Putamen (tissue), 1 donor: Measurements from ENCODE around the gene AFF2.
"Not testable (repeated sequence)": the region's sequence is repeated elsewhere in the genome, so short reads cannot be mapped to it uniquely, and the experiment has no call there.

Experiments
- DNase-seq: peaks from one replicate; pipeline ENCODE4 v3.0.0-alpha.2; 2016; ENCODE audit warnings: low spot score

The AFF2 gene

DNA sequence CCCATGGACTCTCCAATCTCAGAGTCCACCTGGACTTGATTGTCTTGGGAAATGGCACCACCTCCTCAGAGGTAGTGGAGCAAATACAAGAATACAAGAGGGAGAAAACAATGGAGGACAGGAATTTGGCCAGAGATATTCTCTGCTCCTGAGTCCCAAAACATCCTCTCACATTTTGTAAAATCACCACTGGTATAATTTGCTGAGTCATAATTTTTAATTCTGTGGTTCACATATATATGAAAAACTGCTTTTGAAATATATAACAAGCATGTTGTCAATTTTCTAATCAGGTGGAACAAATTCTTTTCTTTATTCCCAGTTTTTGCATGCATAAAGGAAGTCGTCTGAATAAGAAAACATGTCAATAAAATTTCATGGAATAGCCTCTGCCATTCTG, 356.1 kb downstream of the AFF2 start:
- DNase-seq, result no peak

DNA sequence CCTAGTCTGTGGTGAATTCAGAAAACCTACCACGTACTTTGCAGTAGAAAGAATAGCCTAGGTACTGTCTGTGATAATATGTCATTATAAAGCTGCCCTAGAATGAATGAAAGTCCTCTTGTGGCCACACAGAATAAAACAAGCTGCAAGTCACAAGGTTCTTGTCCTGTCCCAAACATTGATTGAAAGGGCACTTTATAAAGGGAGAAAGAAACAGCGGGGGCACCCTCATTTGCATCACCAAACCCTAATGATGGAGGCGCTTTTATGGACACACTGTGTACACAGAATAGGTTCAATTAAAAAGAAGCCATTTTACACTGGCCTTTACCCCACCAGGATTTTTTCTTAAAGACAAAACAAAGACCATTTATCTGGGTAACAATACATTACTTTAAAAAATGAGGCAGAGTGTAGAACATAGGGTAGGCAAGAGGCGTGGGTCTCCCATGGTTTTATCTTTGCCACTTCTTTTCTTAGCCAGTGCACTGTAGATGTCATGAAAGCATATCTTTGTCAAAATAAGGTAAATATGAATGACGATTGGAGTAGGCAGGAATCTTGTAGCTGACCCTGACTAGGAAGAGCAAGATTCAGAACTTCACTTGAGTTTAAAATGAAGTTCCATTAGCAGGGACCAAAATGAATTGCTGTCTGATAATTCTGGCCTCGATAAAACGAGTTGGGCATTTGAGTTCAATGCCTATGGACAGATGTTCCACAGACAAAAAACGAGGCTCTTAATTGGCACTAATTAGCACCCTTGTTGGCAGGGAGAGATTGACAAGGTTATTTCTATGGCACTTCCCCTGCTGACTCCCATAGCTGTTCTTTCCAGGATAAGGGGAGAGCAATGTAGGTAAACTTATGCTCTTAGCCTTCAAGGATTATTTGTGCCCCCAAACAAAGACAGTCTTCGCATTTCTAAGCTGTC, 365.1 kb downstream of the AFF2 start:
- no peak for DNase-seq

DNA sequence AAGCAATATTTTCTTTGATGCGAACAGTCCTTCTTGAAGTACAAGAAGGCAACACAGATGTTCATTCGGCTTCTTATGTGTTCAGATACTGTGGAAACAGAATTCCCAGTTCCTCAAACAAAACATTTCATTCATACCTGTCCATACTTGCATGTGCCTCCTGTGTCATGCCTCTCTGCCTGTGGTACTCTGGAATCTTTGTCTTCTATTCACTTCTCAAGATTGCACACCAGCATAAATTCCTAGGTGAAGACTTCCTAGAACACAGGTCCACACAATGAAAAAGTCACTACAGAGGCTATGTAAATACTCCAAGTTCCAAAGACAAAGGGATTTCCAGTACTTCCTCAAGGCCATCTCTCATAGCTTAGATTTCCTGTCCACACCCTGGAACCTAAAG, 367.2 kb downstream of the AFF2 start:
- no peak for DNase-seq

DNA sequence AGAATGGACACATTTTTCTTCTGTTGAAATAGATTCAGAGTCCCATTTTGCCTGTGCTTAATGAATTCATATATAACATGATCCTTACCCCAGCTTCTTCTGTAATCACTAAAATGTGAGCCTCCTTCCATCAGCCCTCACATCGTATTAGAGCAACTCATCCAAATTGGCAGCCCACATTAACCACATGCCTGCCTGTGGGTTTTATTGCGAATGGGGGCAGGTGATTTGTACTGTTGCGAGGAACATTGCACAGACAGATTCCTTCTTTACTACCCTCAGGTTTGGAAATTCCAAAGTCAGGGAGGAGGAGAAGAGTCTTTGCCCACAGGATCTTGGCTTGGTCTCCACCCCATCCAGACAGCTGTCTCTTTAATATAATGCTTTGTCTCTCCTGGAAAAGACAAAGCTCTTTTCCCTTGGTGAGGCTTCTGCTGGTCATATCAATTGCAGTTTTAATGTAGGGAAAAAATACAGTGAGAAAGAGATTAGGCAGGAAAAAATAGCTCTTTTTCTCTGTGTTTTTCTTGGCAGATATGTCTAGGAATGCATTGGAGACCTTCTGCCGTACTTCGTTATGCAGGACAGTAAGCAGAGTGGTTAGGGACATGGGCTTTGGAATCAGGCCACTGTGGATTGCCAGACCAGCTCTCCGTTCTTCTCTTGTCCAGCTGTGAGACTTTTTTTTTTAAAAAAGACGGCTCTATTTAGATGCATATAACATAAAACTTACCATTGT, 371.2 kb downstream of the AFF2 start:
- peak; percentile 3 for DNase-seq

DNA sequence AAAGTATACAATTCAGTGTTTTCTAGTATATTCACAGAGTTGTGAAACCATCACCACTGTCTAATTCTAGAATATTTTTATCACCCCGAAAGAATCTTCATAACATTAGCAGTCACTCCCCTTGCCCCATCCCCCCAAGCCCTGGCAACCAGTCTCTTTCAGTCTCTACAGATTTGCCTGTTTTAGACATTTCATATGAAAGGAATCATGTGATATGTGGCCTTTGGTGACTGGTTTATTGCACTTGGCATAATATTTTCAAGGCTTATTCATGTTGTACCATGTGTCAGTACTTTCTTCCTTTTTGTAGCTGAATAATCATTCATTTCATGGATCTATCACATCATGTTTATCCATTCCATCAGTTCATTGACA, 371.7 kb downstream of the AFF2 start:
- DNase-seq, result no peak

DNA sequence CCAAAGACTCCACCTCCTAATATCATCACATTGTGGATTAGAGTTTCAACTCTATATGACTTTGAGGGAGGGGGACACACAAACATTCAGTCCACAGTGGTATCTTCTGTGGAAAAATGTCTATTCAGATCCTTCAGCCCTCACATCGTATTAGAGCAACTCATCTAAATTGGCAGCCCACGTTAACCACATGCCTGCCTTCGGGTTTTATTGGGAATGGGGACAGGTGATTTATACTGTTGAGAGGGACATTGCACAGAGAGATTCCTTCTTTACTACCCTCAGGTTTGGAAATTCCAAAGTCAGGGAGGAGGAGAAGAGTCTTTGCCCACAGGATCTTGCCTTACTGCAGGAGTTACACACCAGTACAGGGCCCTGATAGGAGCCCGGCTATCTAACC, 372.5 kb downstream of the AFF2 start:
- no peak for DNase-seq

DNA sequence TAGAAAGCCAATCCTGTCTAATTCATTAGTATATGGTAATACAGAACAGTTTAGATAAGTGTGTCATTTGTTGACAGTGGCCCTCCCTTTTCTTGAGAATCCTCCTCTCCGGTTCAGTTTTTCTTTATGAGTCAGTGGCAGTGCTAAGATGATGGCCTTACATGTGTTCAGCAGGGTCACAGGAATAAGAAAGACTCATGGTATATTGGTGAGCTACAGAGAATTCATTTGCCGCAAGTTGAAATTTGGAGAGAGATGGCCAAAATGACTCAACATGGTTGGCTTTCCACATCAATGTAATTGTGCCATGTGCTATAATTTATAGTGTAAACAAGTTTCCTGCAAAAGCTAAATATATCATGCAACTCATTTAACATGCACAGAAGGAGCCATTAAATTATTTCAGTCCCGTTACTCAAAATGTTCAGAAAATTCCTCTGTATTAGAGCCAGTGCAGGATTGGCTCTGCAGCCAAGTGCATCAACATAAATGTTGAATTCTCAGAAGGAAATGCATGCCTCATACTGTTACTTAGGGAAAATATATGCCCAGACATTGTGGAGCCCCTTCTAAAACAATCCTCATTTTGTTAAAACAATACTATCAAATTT, 374.3 kb downstream of the AFF2 start:
- DNase-seq, result no peak

DNA sequence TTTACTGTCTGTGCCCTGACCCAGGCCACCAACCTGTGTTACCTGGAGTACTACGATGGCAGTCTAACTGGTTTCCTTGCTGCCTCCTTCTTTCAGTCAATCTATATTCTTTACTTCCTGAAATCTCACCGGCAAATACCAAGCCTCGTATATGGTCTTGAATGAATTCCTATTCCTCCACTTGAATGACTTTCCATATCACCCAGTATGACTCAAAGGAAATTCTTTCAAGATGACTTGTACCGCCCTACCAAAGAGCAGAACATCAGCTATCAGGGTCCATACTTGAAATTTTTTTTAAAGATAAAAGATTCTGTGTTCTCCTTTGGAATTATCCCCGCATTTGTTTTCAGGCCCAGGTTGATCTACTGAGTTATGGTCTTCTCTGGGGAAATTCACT, 378.0 kb downstream of the AFF2 start:
- no peak for DNase-seq

DNA sequence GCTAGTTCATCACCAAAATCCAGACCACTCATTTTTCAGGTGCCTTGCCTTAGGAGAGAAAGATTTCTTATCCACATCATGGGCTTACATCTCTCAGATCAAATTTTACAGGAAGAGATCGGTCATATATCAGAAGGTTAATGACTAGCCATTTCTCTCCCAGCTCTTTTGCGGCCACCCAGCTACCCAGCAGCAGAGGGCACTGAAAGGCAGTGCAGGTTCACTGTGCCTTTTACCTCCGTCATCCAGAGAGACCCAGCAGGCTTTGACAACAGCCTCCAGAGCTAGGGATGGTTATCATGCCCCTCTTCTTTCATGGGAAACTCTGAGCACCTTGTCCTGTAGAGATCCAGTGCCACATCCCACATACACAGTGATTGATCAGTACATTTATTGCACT, 384.8 kb downstream of the AFF2 start:
- DNase-seq, result no peak

DNA sequence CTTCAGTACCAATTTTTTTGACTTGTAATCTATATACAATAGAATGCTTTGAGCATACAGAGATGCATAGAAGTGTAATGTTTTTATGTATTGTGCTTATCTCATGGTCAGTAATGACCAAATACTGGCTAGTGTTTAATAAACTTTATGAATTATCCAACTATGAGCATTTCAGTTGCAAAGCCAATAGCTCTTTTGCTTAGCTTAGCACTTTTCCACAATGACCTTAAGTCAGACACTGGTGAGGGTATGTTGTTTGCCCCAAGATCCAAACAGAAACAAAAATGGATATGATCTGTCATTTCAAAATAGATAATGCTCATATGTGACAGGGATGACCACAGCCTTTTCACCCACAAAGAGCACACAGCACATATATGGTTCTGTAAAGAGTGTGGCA, 393.0 kb downstream of the AFF2 start:
- DNase-seq, result no peak

DNA sequence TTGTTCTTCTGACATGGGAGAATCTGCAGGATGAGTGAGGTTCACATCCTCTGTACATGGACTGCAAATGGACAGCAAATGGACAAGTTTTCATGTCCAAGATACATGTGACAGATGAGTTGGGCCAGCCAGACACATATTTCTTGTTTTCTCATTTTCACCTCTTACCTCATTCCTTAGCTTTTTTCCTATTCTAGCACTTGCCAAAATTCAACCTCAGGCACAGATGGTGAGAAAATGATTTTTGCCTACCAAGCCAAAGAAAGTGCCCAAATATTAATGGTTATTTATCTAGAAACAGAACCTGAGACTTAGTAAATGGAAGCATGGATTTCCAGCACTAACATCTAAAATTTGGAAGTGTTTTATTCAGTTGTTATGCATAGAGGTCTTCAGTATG, 402.2 kb downstream of the AFF2 start:
- DNase-seq, result no peak

DNA sequence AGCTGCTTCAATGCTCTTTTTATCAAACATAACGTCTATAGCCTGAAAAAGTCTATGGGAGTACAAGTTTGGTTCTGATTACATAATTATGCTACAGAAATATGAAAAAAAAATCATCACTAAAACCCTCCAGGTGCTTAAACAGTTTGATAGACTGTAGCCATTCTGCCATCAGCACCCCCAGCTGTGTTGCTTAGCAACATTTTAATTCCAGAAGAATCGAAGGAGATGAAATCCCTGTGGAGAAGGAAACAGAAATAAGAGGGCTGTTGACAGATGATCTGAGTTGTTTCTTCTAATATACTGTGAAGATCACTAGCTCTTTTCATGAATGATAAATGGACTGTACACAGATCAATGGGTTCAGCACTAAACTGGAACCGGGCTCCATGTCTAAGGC, 402.8 kb downstream of the AFF2 start:
- DNase-seq, result no peak

DNA sequence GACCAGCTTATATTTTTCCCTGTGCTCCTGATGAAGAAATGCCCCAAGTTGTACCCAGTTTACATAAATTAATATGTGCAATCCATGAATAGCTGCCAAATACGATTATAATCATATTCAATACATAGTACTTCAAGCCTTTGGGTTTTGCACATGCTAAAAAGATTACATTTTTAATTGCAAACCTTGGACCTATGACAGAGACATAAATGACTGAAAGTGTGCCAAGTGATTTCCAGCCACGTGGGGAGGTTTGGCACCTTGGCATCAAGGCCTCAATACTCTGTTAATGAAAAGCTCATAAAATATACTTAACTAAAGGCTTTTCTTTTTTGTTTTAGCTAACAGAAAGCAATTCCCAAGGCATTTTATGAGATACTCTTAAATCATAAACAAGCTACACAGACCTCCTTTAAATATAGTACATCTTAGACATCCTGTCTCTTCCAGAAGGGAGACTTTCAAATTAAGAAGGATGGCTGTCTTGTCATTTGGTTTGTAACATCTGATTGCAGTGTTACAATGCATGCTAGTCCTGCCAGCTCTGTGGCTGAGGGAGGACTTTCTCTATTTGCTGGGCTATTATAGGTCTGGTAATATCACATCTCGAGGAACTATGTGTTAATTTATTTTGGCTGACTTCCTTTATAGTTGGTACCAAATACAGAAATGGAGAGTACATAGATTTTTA, 404.1 kb downstream of the AFF2 start:
- no peak for DNase-seq

DNA sequence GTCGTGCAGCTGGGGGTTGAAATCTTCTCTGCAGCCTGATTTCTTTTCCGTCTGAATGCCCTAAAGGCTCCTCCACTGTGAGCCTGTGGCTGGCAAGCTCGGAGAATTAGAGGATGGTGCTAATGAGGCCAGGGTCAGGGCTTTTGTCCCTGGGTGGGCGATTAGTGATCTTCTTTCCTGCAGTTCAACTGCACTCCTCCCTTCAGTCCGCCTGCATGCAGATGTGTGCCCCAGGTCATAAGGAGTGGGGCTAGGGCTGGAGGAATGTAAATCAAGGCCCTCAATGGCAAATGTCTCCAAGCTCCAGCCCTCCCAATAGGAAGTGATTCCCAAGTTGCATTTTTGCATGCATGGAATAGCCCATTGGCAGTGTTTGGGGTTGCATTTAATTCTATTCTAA, 405.0 kb downstream of the AFF2 start:
- no peak for DNase-seq

DNA sequence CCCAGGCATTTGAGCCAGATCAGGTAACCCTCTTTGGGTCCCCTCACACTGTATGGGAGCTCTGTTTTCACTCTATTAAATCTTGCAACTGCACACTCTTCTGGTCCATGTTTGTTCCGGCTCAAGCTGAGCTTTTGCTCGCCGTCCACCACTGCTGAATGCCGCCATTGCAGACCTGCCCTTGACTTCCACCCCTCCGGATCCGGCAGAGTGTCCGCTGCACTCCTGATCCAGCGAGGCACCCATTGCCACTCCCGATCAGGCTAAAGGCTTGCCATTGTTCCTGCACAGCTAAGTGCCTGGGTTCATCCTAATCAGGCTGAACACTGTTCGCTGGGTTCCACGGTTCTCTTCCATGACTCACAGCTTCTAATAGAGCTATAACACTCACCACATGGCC, 406.2 kb downstream of the AFF2 start:
- not testable (repeated sequence) for DNase-seq

DNA sequence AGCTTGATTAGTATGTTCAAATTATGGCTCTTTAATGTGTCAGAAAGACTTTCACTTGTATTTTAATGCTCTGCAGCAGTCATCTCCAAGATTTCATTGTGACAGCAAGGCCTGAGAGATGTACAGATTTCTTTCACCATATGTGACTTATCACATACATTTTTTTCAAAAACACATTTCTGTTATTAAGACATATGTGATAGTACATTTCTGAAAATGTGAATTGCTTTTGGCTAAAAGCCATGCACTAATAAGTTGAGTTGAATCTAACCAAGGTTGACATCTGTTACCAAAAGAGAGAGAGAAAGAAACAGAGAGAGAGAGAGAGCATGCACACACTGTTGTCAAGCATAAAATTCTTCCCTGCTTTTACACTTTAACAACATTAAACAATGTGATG, 409.3 kb downstream of the AFF2 start:
- no peak for DNase-seq

DNA sequence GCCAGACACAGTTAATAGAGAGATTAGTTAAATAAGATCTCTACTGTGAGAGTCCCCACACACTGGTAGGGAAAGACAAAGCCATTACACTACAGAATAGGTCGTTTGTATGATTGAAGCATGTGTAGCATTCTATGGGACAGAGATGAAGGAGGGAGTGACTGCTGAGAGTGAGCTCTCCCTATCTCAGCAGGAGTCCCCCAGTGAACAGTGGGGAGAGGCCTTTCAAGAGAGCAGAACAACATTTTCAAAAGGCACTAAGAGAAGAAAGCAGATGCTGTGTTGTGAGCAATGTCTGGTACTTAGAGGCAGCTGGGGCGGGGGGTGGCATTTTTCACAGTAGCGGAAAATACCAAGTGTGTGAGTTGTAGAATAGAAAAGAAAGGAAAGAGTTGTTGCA, 413.6 kb downstream of the AFF2 start:
- DNase-seq, result no peak

DNA sequence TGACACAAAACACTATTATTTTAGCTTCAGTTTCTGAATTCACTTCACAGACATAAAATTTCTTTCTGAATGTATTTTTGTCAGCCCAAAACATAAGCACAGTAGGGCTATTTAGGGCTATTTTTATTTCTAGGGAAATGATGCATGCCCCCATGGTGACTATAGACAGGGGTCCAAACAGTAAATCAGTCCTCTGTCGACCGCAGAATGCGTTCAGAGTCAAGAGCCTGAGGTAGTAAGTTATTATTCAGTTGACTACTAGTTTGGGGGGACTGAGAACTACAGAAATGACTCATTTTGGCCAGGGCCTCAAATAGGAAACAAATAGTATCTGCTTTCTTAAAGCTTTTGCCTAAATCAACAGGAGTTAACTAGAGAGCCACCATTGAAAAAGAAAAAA, 414.4 kb downstream of the AFF2 start:
- no peak for DNase-seq

DNA sequence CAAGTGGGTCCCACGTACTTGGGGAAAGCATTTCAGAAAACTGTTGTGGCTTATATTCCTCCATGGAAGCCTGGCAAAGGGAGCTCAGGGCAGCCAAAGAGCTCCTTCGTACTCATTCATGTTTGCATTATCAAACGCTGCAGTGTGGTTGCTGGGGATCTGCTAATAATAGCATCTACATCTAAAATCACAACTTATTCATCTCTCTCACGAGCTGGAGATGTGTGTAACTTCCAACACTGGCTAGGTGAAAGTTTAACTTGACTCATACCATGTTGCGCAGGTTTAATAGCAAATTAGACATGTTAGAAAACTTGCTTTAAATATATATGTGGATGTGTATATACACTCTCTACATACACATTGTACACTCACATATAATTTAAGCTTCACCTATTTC, 415.1 kb downstream of the AFF2 start:
- DNase-seq, result no peak

DNA sequence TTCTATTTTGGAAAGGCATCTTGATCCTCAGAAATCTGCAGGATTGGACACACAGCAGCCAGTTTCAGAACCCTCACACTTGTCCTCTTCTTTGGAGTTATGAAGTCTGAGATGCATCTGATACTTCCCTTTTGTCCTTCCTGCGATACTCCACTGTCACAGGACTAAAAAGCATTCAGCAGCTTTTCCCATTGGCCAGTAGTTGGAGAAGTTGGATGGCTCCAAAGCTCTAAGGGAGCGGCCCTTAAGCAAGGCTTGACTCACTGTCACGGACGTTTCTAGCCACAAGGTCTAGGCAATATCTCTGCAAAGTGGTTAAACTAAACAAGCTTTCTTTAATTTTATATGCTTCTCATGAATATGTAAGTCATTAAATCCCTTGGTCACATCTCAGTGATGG, 417.0 kb downstream of the AFF2 start:
- DNase-seq, result no peak

DNA sequence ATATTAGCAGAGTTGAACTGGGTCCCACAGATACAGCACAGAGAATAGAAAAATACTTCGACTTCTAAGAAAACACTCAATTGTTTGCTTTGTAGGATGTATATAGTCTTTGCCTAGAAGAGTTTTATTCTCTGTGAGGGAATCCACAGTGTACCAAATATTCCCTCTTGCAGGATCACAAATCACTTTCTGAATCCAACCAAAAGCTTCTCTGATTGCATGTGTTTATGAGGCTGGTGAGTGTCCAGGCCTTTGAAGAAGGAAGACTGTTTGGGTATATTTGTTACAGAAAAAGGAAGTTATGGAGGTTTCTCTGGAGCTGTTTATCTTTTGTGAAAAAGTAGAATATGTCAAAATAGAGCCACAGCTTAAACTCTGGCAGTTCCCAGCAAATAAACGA, 423.2 kb downstream of the AFF2 start:
- DNase-seq, result no peak

DNA sequence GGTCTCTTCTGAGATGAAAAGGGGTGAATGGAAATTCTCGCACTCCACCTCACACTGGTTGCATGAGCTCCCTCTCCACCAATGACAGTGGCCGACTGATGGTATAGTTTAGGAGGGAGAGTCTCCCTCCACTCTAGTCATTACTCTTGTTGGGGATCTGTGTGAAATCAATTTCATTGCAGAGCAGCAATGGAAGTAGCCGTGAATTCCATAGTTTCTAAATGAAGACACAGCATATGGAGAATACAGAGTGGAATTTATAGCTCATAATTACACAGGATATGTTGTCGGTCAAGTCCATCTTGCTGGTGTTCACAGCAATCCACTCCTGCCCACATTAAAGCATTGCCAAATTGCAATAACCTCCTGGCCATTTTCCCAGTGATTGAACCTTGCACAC, 426.0 kb downstream of the AFF2 start:
- no peak for DNase-seq

DNA sequence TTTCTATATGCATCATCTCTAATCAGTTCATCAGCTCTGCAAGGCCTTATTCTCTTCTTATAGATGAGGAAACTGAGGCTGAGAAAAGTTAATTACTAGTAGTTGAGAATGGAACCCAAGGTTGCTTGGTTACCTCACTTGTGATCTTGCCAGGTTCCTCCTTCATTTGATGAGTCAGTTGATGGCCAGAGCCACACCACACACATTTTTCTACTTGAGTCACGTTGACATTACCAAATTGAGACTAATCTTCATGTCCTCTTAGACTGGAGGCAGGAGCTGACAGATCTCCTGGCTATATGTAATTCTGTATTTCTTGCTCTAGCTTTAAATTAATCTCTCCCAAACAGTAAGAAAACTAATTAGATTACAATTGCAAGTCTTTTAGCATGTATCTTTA, 428.4 kb downstream of the AFF2 start:
- DNase-seq, result no peak
